SK-MEL-5 (cell line): Measurements from ENCODE around the gene CYGB. TPM values are rescaled to one million over a fixed set of nuclear protein-coding genes. Genes with fewer than 3 reads are reported as not detected.

Experiments used
- DNase-seq: peaks from one replicate; pipeline ENCODE4 v3.0.0-alpha.2; 2016; ENCODE audit warnings: low read depth, low spot score
- in situ Hi-C: cut with HindIII; loops from 2 replicates; pipeline ENCODE4 v1.10.0; 2016; ENCODE audit warnings: low sequenced_read_pairs, high pct_unique_total_duplicates, low pct_unique_long_range_greater_than_20kb
- small RNA-seq, 2 experiments: library from RNA; depleted of rRNA; stranded (forward); fragments of <200 nt; gene quantifications; one replicate each; pipeline ENCODE3, GENCODE V24; 2014
- total RNA-seq: library from RNA; depleted of rRNA; stranded (reverse); fragments of >200 nt; shearing (Covaris generic); gene quantifications from 2 replicates; pipeline ENCODE4 v1.2.3, GENCODE V29; 2014; rRNA removed

Gene CYGB
- total RNA-seq, 1 experiment from 2014 or later = 122 TPM

DNA sequence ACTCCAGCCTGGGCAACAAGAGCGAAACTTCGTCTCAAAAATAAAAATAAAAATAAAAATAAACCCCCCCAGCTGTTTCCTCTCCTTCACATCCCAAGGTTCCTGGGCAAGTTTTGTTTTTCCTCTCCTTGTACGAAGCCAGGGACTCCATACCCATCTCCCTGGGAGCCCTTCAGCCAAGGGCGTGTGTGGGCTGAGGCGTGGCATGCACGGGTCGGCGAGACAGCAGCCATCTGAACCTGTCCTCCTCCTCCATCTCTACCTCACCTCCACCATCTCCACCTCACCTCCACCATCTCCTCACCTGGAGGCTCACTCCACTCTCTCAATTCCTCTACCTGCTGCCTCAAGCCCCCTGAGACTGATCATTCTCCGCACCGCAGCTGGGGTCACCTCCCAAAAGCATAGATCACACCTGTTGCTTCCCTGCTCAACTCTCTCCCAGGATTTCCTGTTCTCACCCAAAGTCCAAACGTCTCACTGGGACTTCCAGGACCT, 53.2 kb downstream of the CYGB start:
- no peak for DNase-seq
- in situ Hi-C loops = no loop called here

GRCh38 chr17:76481071-76481655, 56.3 kb downstream of the CYGB start:
- DNase-seq = no peak
- in situ Hi-C loops = no loop called here

DNA sequence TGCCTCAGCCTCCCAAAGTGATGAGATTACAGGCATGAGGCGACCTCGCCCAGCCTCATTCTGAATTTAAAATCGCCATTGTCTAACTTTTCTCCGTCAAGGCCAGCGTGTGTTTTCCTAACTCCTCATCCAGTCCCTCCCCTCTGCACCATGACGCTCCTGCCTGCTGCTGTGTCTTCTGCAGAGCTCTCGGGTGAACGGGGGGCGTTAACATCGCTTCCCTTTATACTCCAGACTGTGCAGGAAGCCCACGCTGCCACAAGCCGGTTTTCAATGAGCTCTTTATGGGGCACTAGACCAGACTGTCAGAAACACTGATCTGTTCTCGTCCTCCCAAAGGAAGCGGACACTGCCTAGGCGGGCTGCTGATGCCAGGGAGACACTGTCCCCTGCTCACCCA, 56.9 kb downstream of the CYGB start:
- peak; percentile 62 for DNase-seq

GRCh38 chr17:76479515-76480060, 57.9 kb downstream of the CYGB start:
- DNase-seq = no peak
- in situ Hi-C loops = no loop called here

More for the DNA sequence above, 56.9 kb downstream of the CYGB start:
- in situ Hi-C loops = no loop called here

DNA sequence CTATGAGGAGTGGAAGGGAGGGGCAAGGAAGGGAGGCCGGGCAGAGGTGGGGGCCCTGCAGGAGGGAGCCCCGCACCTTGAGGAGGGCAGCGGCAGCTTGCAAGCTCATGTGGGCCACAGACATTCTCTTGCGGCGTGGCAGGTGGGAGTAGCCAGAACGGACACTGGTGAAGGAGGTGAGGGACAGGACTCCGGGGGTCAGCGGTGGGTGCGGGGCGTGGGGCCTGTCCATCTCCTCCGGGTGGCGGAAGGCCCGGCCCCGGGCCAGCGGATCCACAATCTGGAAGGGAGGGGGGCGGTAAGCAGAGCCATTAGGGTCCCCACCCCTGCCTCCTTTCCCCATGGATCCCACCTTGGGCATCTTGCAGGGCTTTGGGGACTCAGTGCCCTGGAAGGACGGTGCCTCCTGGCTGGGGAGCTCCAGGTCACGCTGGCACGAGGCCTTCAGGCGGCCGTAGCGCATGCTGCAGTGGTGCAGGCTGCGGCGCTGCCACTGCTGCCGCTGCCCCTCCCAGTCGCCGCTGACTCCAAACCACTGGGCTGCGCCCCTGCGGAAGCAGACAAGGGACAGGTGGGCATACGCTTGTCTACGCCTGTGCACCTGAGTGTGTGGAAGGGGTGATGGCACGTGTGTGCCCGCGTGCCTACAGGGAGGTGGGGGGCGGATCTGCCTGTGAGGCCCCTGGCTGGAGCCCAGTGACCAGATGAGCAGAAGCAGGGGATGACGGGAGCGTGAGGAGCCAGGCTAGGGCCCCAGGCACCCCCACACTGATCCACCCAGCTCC, 58.6 kb downstream of the CYGB start:
- DNase-seq = no peak
- in situ Hi-C loops = no loop called here

DNA sequence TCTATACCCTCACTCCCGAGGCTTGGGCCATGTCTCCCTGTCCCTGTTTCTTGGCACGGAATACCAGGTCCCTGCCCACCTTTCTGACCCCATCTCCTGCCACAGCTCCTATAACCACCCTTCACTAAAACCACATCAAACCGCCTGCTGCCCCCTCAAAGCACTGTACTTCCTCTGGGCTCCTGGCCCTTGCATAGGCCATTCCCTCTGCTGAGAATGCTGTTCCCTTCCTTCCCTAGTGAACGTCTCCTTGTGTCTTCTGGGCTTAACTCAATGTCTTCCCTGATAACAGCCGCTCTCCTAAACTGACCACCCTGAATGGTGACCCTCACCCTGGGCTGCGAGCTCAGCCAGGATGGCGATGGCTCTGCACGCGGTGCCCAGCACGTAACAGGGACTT, 59.4 kb downstream of the CYGB start:
- no peak for DNase-seq
- in situ Hi-C loops = no loop called here

DNA sequence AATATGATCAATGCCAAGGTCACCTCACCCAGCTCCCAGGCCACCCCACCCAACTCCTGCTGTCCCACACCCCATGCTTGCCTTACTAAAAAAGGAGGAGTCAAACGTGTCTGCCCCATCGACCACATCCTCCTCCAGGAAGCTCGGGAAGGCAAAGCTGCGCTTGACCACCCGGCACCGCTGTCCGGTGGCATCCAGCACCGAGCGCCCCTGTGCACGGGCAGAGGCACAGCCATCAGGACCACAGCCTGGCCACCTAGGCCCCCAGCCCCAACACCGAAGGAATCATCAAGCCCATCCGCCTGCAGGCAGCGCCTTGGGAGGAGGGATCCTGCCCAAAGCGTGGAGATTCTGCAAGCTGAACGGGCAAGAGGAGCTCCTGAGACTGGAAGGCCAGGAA, 59.9 kb downstream of the CYGB start:
- in situ Hi-C loops = no loop called here

More for the DNA sequence above, 59.9 kb downstream of the CYGB start:
- DNase-seq = no peak

Small RNAs within 50 kb of the gene (small RNA-seq; reads per million reads assigned to genes)
- gene SNORD1A = 0 reads per million in 2 experiments
- 111 to 727 reads per million in 2 experiments for gene SNORD1B

Other genes starting within 250 kb of the CYGB start
- 2.4 and 2.7 TPM in 2 replicates for gene QRICH2, start 229.4 kb downstream of the CYGB start, total RNA-seq
- gene PRPSAP1, start 183.8 kb downstream of the CYGB start, total RNA-seq = 42.2 and 43.7 TPM in 2 replicates
- 60.4 and 60.5 TPM in 2 replicates for gene SPHK1, start 153.1 kb downstream of the CYGB start, total RNA-seq
- gene UBE2O, start 84.6 kb downstream of the CYGB start, total RNA-seq = 30.7 and 36.4 TPM in 2 replicates
- gene AANAT, start 70.1 kb downstream of the CYGB start, total RNA-seq = not detected in 2 replicates
- 25.0 and 28.6 TPM in 2 replicates for gene RHBDF2, start 36.3 kb downstream of the CYGB start, total RNA-seq
- gene PRCD, start 2.3 kb upstream of the CYGB start, total RNA-seq = 15.8 and 18.8 TPM in 2 replicates
- gene ST6GALNAC2, start 48.2 kb upstream of the CYGB start, total RNA-seq = 77.4 and 96.3 TPM in 2 replicates
- gene ST6GALNAC1, start 106.0 kb upstream of the CYGB start, total RNA-seq = 0.79 and 1.7 TPM in 2 replicates
- 197 and 199 TPM in 2 replicates for gene MXRA7, start 173.3 kb upstream of the CYGB start, total RNA-seq
- gene JMJD6, start 188.9 kb upstream of the CYGB start, total RNA-seq = 46.1 and 48.7 TPM in 2 replicates
- 180 and 183 TPM in 2 replicates for gene METTL23, start 189.1 kb upstream of the CYGB start, total RNA-seq
- 173 and 184 TPM in 2 replicates for gene SRSF2, start 199.6 kb upstream of the CYGB start, total RNA-seq
- gene MFSD11, start 200.4 kb upstream of the CYGB start, total RNA-seq = 41.4 and 42.3 TPM in 2 replicates